Neuronal stem cell (in vitro differentiated cells): Measurements from ENCODE around the gene TRIM69.

Experiments
- DNase-seq: peaks from one replicate; pipeline ENCODE4 v3.0.0-alpha.2; 2013; ENCODE audit warnings: low spot score
- H2AFZ ChIP-seq: one replicate; pipeline ENCODE4 v1.6.1; 2013; ENCODE audit warnings: mild to moderate bottlenecking, low read length, inconsistent platforms
- H2AK5ac ChIP-seq: 2 replicates; pipeline ENCODE4 v1.6.1; 2013; ENCODE audit warnings: low read depth, mild to moderate bottlenecking, inconsistent platforms, low read length, moderate library complexity, mixed read lengths
- H2BK120ac ChIP-seq: 2 replicates; pipeline ENCODE4 v1.6.1; 2013; ENCODE audit warnings: low read depth, mild to moderate bottlenecking, inconsistent platforms, low read length, moderate library complexity, mixed read lengths
- H2BK12ac ChIP-seq: one replicate; pipeline ENCODE4 v1.6.1; 2013; ENCODE audit warnings: low read length, inconsistent platforms
- H2BK15ac ChIP-seq: 2 replicates; pipeline ENCODE4 v1.6.1; 2013; ENCODE audit warnings: mild to moderate bottlenecking, low read length, inconsistent platforms, mixed read lengths
- H2BK5ac ChIP-seq: one replicate; pipeline ENCODE4 v1.6.1; 2013; ENCODE audit warnings: inconsistent platforms, mild to moderate bottlenecking, low read length, moderate library complexity
- H3K14ac ChIP-seq: one replicate; pipeline ENCODE4 v1.6.1; 2013; ENCODE audit warnings: low read length, inconsistent platforms
- H3K18ac ChIP-seq: 2 replicates; pipeline ENCODE4 v1.6.1; 2013; ENCODE audit warnings: low read length, inconsistent platforms
- H3K23ac ChIP-seq: 2 replicates; pipeline ENCODE4 v1.6.1; 2013; ENCODE audit warnings: low read depth, mild to moderate bottlenecking, mixed read lengths, low read length, inconsistent platforms; ENCODE audit not compliant: poor library complexity
- H3K27ac ChIP-seq: replicated peaks from 3 replicates; pipeline ENCODE4 v1.5.1; 2013; ENCODE audit warnings: low read length, inconsistent platforms
- H3K27me3 ChIP-seq, 3 experiments: 2 replicates each; pipeline ENCODE4 v1.6.1; 2013; ENCODE audit warnings: low read length in 3 of 3, mild to moderate bottlenecking in 2 of 3, inconsistent platforms in 1 of 3, low read depth in 1 of 3, mixed read lengths in 1 of 3, moderate library complexity in 1 of 3; ENCODE audit not compliant: control insufficient read depth in 3 of 3, insufficient read depth in 3 of 3
- H3K36me3 ChIP-seq, 2 donors: replicated peaks in 1 of 2; 2 replicates each; pipeline ENCODE4 v1.6.1; 2013; ENCODE audit warnings: low read length in 2 of 2; ENCODE audit not compliant: control insufficient read depth in 2 of 2, insufficient read depth in 2 of 2
- H3K4ac ChIP-seq: 2 replicates; pipeline ENCODE4 v1.6.1; 2013; ENCODE audit warnings: inconsistent platforms, mild to moderate bottlenecking, low read length, moderate library complexity
- H3K4me1 ChIP-seq, 2 donors: 1 replicate in 1 of 2; 2 replicates in 1 of 2; pipeline ENCODE4 v1.6.1; 2013; ENCODE audit warnings: low read length in 2 of 2, low read depth in 1 of 2; ENCODE audit not compliant: control insufficient read depth in 2 of 2, insufficient read depth in 1 of 2
- H3K4me2 ChIP-seq: one replicate; pipeline ENCODE4 v1.6.1; 2013; ENCODE audit warnings: mild to moderate bottlenecking, low read length, inconsistent platforms; ENCODE audit not compliant: insufficient read depth, poor library complexity, severe bottlenecking
- H3K4me3 ChIP-seq, 2 donors: 2 replicates each; pipeline ENCODE4 v1.5.1; 2013; ENCODE audit warnings: low read length in 2 of 2, mild to moderate bottlenecking in 2 of 2, inconsistent platforms in 1 of 2, moderate library complexity in 1 of 2
- H3K79me1 ChIP-seq: one replicate; pipeline ENCODE4 v1.6.1; 2013; ENCODE audit warnings: low read depth, mild to moderate bottlenecking, inconsistent platforms, low read length, moderate library complexity
- H3K9ac ChIP-seq: one replicate; pipeline ENCODE4 v1.6.1; 2013; ENCODE audit warnings: mild to moderate bottlenecking, low read depth, low read length, inconsistent platforms; ENCODE audit not compliant: poor library complexity
- H3K9me3 ChIP-seq, 2 donors: replicated peaks in 1 of 2; 2 replicates each; pipeline versions ENCODE3 to v1.6.1; 2013; ENCODE audit warnings: low read length in 2 of 2, mild to moderate bottlenecking in 2 of 2, inconsistent platforms in 1 of 2, low read depth in 1 of 2, mixed read lengths in 1 of 2, moderate library complexity in 1 of 2; ENCODE audit not compliant: control insufficient read depth in 2 of 2, insufficient read depth in 1 of 2
- H4K8ac ChIP-seq: one replicate; pipeline ENCODE4 v1.6.1; 2013; ENCODE audit warnings: low read depth, mild to moderate bottlenecking, inconsistent platforms, low read length, moderate library complexity
- H4K91ac ChIP-seq: one replicate; pipeline ENCODE4 v1.6.1; 2013; ENCODE audit warnings: low read length, low read depth, mild to moderate bottlenecking, inconsistent platforms; ENCODE audit not compliant: poor library complexity
- WGBS, 2 donors: extraction: QIAGEN DNeasy Blood & Tissue Kit; methylation state at CpG; one replicate each; pipeline ENCODE4 v1.1.7; 2013; ENCODE audit warnings: missing lambda C conversion rate in 2 of 2, mixed read lengths in 1 of 2; ENCODE audit not compliant: insufficient read length in 2 of 2, insufficient replicate concordance in 1 of 2; ENCODE audit errors: extremely low coverage in 2 of 2; 5-methylcytosine and 5-hydroxymethylcytosine counted together

TRIM69 gene

GRCh38 chr15:44801797-44802196 lies 65.5 kb downstream of the TRIM69 start:
- no peaks in the 10 kb centered on the region for H3K4me1 ChIP-seq
- H3K4ac ChIP-seq: no peak overlapping the region

GRCh38 chr15:44802336-44802735 lies 66.0 kb downstream of the TRIM69 start:
- Histone ChIP-seq H3K27ac (no peak overlapping the region), H3K9ac (no peak overlapping the region), H3K79me1 (no peaks in the 10 kb centered on the region), H2BK12ac (no peak overlapping the region), H3K14ac (no peak overlapping the region), H4K8ac (no peak overlapping the region), H2AFZ (no peak overlapping the region), H3K4me3 (no peak overlapping the region), H3K18ac (no peak overlapping the region), H3K4ac (no peak overlapping the region), H2AK5ac (no peak overlapping the region), H3K23ac (no peak overlapping the region), H2BK120ac (no peak overlapping the region), H3K4me1 (no peaks in the 10 kb centered on the region), H3K9me3 (no peaks in the 10 kb centered on the region), H3K27me3 (peaks cover 0 to 29% (median 0%) of the 10 kb centered on the region in 3 experiments), H3K36me3 (no peaks in the 10 kb centered on the region), H2BK15ac (no peak overlapping the region), H2BK5ac (no peak overlapping the region), H3K4me2 (no peak overlapping the region), H4K91ac (no peak overlapping the region)
- no peak for DNase-seq
- WGBS, 2 donors: no CpG with 5 or more reads among the region's 1 CpG

More at GRCh38 chr15:44801797-44802196, 65.5 kb downstream of the TRIM69 start:
- Histone ChIP-seq H3K79me1 (no peaks in the 10 kb centered on the region), H3K18ac (no peak overlapping the region), H3K23ac (no peak overlapping the region), H3K9ac (no peak overlapping the region), H2BK120ac (no peak overlapping the region), H2BK5ac (no peak overlapping the region), H3K14ac (no peak overlapping the region), H4K8ac (no peak overlapping the region), H2AK5ac (no peak overlapping the region), H3K4me2 (no peak overlapping the region), H3K27ac (no peak overlapping the region), H2BK12ac (no peak overlapping the region), H4K91ac (no peak overlapping the region), H2AFZ (no peak overlapping the region), H2BK15ac (no peak overlapping the region), H3K4me3 (no peak overlapping the region), H3K36me3 (no peaks in the 10 kb centered on the region), H3K9me3 (no peaks in the 10 kb centered on the region), H3K27me3 (peaks cover 0 to 28% (median 0%) of the 10 kb centered on the region in 3 experiments)
- no peak for DNase-seq

- H3K27ac ChIP-seq: no peak overlapping the region
- H3K23ac ChIP-seq: no peak overlapping the region
- no peak overlapping the region for H3K18ac ChIP-seq
- H2AFZ ChIP-seq: no peak overlapping the region
- no peak overlapping the region for H3K4ac ChIP-seq
- H3K4me2 ChIP-seq: no peak overlapping the region
- H2BK12ac ChIP-seq: no peak overlapping the region
- H2BK15ac ChIP-seq: no peak overlapping the region
- peaks cover 0 to 35% (median 0%) of the 10 kb centered on the region in 3 experiments for H3K27me3 ChIP-seq
- H3K9me3 ChIP-seq: no peaks in the 10 kb centered on the region
- no peak for DNase-seq
- H4K91ac ChIP-seq: no peak overlapping the region
- H3K4me1 ChIP-seq: no peaks in the 10 kb centered on the region
- H3K4me3 ChIP-seq: no peak overlapping the region
- H2AK5ac ChIP-seq: no peak overlapping the region
- no peak overlapping the region for H2BK5ac ChIP-seq
- H3K9ac ChIP-seq: no peak overlapping the region
- no peak overlapping the region for H4K8ac ChIP-seq
- H3K14ac ChIP-seq: no peak overlapping the region
- H3K79me1 ChIP-seq: no peaks in the 10 kb centered on the region
- H3K36me3 ChIP-seq: no peaks in the 10 kb centered on the region
- WGBS, 2 donors: no CpG with 5 or more reads among the region's 4 CpGs
- no peak overlapping the region for H2BK120ac ChIP-seq
Measured at GRCh38 chr15:44804298-44805046, 68.1 kb downstream of the TRIM69 start.

- H3K9ac ChIP-seq: no peak overlapping the region
- H3K9me3 ChIP-seq: no peaks in the 10 kb centered on the region
- no peak overlapping the region for H2BK120ac ChIP-seq
- H4K8ac ChIP-seq: no peak overlapping the region
- no peak overlapping the region for H3K4ac ChIP-seq
- no CpG with 5 or more reads among the region's 4 CpGs for WGBS, 2 donors
- H2BK5ac ChIP-seq: no peak overlapping the region
- no peak overlapping the region for H3K4me3 ChIP-seq
- H3K4me2 ChIP-seq: no peak overlapping the region
- no peak overlapping the region for H3K14ac ChIP-seq
- no peak overlapping the region for H2AFZ ChIP-seq
- peaks cover 0 to 49% (median 0%) of the 10 kb centered on the region in 3 experiments for H3K27me3 ChIP-seq
- H3K18ac ChIP-seq: no peak overlapping the region
- H3K23ac ChIP-seq: no peak overlapping the region
- no peaks in the 10 kb centered on the region for H3K36me3 ChIP-seq
- H2AK5ac ChIP-seq: no peak overlapping the region
- no peaks in the 10 kb centered on the region for H3K4me1 ChIP-seq
- no peak overlapping the region for H3K27ac ChIP-seq
- no peak overlapping the region for H4K91ac ChIP-seq
- H3K79me1 ChIP-seq: no peaks in the 10 kb centered on the region
- no peak overlapping the region for H2BK12ac ChIP-seq
- no peak overlapping the region for H2BK15ac ChIP-seq
- DNase-seq: no peak
Measured at GRCh38 chr15:44808557-44808956, 72.2 kb downstream of the TRIM69 start.
